Measurements from ENCODE around the gene MUC5B.
"Not testable (repeated sequence)": the region's sequence is repeated elsewhere in the genome, so short reads cannot be mapped to it uniquely, and the experiment has no call there.

The MUC5B gene

DNA sequence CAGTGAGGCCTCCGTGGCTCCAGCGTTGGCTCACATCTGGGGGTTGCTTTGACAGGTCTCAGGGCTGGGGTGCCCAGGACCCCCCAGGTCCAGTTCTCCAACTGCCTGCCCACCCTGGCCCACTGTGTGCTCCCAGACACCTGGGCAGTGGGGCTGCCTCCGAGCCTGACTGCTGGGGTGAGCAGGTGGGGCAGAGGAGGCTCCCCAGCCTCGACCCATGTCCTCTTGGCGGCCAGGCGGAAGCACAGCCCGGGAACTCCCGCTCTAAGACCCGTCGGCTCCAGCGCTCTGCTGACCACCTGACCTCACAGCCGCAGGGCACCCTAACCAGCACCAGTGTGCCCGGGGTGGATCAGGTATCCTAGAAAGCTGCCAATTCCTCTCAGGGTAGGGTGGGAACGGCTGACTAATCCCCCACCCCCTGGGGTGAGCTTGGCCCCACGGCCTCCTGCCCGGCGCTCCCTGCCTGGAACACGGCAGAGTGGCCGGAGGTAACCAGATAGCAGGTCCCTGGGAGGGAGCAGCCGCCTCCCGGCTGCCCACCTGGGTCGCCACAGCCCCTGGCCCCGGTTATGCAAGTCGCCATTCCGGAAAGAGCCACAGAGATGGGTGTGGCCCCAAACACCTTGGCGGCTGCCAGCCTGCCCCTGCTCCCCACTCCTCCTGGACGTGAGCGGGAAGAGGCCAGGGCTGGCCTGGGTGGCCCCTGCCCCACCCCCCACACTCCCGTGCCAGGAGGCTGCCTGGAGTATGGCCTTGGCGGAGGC, 19.2 kb upstream of the MUC5B start:
- DNase-seq: no peak

DNA sequence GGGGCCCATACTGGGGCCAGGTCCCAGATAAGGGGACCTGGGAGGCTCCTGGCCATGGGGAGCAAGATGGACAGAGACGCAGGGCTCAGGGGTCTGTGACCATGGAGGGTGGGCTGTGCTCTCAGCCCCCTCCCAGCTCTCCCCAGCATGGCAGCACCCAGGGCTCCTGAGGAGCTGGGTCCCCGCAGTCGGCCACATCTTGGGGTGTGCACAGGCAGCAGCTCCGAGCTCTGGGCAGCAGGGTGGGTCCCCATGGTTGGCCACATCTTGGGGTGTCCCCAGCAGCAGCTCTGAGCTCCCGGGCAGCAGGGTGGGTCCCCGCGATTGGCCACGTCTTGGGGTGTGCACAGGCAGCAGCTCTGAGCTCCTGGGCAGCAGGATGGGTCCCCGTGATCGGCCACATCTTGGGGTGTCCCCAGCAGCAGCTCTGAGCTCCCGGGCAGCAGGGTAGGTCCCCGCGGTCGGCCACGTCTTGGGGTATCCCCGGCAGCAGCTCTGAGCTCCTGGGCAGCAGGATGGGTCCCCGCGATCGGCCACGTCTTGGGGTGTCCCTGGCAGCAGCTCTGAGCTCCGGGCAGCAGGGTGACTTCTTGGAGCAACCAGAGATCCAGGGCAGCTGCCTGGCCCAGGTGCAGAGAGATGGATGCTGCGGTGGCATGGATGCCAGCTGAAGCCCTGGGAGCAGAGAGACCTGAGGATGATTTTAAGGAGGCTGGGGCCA, 18.3 kb upstream of the MUC5B start:
- no peak for DNase-seq

DNA sequence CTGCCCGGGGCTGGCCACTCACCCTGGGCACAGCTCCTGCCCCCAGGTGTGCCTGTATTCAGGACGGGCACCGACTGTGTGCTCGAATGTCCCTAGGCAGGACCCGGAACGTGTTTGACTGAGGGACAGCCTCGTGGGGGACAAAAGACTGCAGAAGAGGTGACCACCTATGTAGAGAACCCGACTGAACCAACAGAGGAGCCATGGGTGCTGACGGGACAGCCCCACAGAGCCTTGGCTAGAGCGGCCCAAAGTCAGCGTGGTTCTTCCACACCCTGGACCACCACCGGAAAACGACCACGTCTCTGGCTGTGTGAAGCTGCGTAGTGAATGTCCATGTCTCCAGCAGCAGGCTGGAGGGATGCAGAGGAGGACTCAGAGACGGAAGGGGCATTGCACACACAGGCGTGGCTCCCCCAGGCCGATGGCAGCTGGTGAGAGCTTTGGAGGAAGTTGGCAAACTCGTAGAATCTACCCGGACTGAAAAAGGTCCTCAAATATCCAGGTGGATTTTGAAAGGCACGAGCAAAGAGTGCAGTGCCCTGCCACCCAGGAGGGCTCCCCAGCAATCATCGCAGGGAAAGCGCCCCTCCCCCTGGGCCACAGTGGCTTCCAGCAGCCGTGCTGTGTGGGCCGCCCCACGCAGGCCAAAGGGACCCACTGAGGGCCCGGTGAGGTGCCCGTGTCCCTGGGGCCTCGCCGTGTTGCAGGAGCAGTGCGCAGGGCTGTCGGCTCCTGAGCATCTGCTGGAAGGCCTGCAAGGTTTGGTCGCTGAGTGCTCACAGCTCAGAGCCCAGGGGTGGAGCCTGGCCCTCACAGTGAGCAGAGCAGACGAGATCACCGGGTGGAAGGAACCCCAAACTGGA, 17.5 kb upstream of the MUC5B start:
- no peak for DNase-seq

DNA sequence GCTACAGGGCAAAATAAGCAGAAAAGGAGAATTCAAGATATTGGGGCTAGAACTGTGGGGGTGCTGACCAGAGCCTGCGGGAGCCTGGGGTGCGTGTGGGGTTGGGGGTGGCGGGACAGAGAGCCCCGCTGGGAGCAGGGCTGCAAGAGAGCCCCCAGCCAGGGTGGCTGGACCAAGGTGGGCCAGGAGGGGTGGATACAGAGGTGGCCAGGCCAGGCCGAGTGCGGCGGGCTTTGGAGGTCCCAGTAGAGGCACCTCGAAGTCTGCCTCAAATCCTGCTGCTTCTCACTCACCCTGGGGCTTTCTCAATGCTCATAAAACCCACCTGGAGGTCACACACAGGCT, 16.9 kb upstream of the MUC5B start:
- no peak for DNase-seq

DNA sequence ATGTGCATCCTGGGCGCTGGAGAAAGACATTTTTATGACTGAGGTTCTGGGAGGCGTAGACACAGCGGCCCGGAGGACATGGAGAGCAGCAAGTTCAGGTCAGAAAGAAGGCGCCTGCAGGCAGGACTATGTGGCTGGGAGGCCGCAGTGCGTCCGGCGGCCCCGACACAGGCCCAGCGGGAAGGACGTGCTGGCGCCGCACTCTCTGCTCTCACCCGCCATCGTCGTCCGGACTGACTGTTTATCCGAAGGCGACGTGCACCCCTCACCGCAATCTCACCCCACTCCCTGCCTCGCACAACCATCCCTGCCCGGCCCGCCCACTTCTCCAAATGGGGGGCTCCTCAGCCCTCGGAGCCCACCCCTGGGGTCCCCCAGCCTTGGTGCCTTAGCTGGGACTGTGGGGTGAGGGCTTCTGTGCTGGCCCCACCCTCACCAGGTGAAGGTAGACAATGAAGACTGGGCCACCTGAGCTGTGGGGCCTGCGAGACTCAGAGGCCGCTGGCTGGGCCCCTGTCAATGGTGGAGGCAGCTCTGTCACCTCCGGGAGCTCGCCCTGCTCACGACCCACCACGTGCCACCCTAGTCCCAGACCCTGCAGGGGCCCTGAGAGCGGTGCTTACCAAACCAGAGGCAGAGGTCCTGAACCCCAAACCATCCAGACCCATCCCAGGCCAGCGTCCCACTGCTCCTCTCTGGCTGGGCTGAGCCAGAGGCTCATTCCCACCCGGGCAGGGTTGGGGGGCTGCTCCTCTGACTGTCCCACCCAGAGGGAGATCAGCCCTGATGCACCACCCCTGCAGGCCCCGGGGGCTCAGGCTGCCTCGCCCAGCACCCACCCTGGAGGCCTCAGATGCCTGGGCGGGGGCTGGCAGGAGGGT, 16.2 kb upstream of the MUC5B start:
- no peak for DNase-seq

DNA sequence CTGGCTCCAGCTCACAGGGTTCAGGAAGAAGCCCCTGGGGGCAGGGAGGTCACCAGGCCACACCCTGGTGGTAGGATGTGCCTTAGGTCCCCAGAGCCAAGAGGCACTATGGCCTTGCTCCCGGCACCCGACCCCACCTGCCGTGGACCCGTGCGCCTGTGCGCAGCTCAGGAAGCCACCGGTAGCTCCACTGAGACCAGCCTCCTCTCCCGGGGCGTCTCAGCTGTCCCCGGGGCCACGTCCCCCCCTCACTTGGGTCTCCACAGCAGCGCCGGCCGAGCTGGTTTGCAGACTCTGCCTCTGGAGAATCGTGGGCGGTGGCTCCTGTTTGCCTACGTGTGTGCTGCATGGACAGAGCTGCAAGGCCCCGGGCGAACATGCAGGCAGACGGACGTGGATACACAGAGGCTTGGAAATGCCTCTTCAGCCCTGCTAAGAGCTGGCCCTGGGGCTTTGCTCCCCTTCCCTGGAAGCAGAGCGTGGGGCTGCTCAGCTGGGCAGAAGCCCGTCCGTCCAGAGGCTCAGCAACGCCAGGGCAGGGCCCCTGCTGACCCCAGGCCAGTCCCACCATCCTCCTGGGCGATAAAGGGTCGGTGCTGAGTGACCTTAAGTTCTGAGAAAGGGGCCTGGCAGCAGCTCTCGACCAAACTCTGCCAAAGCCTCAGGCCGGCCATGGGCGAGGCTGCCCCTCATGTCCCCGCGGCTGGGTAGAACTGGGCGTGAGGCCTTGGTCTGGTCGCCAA, 15.3 kb upstream of the MUC5B start:
- no peak for DNase-seq

DNA sequence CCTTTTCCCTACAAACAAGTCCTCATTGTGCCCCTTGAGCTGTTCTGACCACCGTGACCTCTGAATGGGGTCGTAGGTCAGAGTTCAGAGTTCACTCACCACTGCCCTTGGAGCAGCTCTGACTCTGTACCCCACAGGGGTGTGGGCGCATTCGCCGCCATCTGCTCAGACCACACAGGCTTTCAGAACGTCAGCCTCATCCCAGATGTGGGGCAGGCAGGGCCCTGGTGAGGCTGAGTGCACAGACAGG, 14.8 kb upstream of the MUC5B start:
- no peak for DNase-seq

DNA sequence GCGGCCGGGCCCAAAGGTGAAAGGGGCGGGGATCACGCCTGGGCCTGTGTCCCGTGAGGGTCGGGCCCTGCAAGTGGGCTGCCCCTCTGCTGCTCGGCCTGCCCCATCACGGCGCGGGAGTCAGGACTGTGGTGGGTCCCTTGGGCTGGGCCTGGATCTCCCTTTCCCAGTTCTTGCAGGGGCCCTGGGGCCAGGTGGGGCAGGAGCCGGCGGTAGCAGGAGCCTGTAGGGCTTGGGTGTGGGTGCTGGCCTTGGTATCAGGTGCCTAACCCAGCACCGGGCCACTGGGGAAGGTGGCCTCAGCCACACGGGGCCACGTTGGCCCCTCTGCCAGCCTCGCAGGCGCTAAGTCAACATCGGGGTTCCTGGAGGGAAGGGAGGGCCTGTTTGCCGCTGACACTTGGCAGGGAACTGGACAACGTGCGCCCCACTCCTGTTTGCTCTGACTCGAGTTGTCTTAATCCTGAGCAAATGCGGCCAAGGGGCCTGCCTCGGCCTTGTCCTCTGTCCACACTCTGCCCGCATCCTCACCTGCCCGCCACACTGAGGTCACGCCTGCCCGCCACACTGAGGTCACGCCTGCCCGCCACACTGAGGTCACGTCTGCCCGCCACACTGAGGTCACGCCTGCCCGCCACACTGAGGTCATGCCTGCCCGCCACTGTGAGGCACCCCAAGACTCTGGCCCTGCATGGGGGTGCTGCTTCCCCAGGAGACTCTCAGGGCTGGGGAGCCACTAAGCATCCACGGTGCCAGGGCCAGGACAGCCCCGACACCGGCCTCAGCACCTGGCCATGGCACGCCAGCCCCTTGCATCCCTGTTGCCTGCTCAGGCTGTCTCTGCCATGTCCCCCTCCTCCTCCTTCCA, 14.2 kb upstream of the MUC5B start:
- no peak for DNase-seq

DNA sequence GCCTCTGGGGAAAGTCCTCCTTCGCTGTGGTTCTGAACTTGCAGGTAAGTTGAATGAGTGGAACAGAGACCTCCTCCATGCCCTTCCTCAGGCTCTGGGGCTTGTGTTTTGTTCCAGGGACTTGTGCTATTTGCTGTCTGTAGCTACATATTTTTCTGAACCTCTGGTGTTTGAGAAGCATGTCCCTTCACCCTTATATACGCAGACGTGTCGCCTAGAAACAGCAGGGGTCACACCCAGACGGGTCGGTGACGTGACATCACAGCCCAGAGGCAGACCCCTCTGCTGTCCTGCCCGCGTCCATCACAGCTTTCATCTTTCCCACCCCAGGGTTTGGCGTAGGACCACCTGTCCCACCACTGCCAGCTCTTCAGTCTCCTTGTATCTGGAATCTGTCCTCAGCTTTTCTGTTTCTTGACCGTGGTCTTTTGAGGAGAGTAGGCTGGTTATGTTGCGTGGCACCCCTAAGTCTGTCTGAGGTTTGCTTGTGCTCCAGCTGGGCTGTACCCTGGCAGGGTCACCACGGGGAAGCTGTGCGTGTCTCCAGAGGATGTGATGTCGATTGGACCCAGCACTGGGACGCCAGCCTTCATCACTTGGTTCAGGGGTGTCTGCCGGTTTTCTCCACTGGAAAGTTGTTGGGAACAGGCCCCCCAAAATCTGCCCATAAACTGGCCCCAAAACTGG, 13.4 kb upstream of the MUC5B start:
- no peak for DNase-seq

DNA sequence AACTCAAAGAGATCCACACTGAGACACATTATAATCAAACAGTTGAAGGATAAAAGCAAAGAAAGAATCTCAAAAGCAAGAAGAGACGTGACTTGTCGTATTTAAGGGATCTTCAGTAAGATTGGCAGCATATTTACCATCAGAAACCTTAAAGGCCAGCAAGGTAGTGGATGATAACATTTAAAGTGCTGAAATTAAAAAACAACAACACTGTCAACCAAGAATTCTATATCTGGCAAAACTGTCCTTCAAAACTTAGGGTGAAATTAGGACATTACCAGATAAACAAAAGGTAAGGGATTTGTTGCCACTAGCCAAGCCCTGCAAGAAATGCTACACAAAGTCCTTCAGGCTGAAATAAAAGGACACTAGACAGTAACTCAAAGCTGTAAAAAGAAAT, 11.0 kb upstream of the MUC5B start:
- no peak for DNase-seq

DNA sequence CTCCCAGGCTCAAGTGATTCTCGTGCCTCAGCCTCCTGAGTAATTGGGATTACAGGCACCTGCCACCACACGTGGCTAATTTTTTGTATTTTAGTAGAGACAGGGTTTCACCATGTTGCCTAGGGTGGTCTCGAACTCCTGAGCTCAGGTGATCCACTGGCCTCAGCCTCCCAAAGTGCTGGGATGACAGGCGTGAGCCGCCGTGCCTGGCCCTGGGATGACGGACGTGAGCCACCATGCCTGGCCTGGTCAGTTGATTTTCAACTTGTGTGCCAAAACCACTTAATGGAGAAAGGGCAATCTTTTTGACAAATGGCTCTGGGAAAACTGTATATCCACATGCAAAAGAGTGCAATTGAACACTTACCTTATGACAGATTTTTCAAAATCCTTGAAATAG, 7.0 kb upstream of the MUC5B start:
- not testable (repeated sequence) for DNase-seq

DNA sequence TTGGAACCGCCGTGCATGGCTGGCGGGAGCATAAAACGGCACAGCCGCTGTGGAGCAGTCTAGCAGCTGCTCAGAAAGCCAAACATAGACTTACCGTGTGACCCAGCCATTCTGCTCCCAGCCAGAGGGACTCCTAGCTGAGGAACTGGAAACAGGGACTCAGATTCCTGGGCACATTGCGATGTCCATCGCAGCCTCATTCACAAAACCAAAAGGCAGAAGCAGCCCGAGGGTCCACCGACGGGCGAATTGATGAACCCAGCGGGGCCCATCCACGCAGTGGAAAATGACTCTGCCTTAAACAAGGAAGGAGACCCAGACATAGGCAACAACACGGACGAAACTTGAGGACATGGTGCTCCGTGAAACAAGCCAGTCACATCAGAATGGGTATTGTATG, 5.7 kb upstream of the MUC5B start:
- DNase-seq: no peak

DNA sequence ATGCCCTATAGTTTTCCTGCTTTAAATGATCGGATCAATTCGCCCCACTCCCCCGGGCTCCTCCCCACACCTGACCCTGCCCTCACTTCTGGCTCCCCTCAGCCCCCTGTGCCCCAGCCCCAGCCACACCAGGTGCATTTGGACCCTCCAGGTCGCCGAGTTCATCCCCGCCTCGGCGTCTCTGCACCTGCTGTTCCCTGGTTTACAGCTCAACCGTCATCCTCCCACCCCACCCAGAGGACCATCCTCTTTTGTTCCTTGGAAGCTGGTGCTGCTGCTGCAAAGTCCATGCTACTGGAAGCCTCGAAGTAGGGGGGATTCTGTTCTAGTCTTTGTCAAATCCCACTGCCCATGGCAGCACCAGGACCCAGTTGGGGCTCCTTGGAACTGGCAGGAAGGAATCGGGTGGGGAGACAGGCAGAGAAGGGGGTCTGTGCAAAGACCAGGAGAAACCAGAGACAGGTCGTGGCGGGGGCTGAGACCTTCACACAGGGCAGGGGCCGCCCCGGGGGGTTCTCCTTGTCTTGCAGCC, 4.5 kb upstream of the MUC5B start:
- DNase-seq: no peak

DNA sequence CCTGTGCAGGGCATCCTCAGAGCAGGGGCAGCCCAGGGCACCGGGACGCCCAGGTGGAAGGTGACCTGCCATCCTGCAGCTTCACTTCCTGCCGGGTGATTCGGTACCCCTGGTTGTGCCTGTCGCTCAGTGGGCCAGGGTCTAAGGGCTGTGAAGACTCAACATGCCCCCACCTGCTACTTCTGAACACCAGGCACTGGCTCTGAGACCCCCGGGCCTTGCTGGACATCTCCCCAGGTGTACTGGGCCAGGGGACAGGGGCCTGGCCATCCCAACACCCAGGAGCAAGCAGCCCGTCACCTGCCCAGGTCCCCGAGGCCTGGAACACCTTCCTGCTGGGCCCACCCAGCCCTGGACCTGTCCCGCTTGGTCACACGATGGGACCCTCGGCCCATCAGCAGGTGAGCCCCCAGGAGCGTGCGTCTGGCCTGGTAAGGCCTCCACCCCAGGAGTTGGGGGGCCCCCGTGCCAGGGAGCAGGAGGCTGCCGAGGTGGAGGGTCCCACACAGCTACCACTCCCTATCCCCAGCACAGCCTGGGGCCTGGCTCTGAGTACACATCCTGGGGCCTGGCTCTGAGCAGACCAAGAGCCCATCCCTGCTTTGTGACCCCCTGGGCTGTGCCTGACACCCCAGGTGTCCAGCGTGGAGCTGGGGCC, 3.9 kb upstream of the MUC5B start:
- DNase-seq: no peak

DNA sequence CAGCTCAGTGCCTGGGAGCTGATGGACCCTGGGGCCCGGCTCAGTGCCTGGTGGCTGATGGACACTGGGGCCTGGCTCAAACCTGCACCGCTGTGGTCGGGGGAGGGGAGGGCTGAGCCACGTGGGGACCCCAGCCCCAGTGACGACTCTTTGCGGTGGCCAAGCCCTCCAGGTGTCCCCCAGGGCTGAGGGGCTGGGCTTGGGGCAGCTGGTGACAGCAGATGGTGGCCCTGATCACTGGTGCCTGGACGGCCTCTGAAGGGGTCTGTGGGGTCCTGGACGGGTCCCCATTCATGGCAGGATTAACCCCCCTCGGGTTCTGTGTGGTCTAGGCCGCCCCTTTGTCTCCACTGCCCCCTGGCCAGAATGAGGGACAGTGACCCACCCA, 3.4 kb upstream of the MUC5B start:
- DNase-seq: no peak

DNA sequence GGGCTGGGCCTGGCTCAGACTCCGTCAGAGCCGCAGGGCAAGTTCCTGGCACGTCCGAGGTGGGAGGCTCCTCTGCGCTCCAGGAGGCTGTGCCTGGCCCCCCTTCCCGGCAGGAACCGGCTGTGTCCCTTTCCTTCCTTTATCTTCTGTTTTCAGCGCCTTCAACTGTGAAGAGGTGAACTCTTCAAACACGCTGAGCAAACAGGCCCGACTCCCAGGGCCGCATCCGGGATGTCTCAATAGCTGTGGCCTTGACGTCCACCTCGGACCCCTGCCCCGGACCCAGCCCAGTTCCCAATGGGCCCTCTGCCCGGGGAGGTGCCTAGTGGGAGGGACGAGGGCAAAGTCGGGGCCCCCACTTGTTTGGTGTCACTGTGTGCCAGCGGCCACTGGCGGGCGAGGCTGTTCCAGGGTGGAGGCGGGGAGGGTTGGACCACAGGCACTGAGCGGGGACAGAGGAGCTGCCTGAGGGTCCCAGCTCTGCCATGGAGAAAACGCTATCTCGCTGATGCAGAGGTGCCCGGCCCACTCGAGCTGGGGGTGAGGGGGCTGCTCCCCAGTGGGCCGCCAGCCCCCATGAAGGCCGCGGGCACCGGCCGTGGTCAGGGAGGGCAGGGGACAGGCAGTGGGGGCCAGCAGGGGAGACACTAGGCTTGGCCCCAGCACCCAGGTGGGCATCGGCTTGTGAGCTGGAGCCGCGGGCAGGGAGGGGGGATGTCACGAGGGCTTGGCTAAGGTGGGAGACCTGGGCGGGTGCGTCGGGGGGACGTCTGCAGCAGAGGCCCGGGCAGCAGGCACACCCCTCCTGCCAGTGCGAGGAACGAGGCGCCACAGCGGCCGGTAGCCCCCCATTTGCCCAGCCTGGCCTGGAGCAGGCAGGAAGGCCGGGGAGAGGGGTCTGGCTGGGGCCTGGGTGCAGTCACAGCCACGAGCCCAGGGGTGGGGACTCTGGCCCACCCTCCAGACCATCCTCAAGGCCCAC, 2.7 kb upstream of the MUC5B start:
- DNase-seq: no peak

DNA sequence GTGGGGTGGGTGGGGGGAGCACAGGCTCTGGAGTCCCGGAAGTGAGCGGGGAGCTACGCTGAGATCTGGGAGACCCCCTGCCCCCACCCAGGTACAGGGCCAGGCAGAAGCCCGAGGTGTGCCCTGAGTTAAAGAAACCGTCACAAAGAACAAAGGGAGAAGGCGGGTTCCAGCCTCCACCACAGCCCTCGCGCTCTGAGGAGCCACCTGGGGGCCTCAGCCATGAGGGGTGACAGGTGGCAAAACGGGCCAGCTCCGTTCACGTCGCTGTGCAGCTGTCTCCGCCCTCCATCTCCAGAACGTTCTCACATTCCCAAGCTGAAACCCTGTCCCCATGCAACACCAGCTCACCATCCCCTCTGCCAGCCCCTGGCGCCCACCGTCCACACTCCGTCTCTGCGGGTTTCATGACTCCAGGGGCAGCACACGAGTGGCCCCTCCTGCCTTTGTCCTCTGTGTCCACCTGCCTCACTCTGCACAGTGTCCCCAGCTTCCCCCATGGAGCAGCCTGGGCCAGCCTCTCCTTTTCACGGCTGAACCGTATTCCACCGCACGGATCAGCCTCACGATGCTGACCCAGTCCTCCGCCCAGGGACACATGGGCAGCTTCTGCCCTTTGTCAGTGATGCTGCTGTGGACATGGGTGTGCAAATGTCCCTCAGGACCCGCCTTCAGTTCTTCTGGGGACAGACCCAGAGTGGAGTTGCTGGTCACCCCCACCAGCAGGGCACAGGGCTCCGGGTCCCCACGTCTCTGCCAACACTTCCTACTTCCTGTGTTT, 1.7 kb upstream of the MUC5B start:
- no peak for DNase-seq

DNA sequence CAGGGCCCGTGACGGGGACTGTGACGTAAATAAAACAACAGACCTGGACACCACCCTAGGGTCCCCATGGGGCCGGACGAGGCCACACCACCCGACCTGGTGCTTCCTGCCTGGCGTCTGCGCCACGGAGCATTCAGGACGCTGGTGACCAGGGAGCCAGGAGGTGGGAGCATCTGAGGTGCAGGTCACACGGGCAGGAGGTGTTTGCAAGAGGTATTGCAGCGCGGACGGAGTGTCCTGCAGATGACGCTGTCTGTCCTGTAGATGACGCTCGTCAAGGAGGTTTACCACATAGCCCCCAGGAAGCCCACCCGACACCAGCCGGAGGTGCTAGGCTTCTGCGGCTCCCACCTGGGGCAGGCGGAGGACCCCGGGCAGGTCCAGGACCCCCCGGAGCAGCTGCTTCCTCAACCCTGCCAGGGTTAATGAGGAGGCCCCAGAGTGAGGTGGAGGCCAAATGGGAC, 986 bp upstream of the MUC5B start:
- DNase-seq: no peak
